UCSD-AML1 (cell line): Measurements from ENCODE around the gene TEKT3.

Experiments
- DNase-seq: peaks from one replicate; lab custom pipeline; 2025; ENCODE audit not compliant: unreplicated experiment; lab: John Stamatoyannopoulos, UW

The TEKT3 gene

GRCh38 chr17:15350777-15351477 is 9.5 kb upstream of the TEKT3 start:
- no peak for DNase-seq

DNA sequence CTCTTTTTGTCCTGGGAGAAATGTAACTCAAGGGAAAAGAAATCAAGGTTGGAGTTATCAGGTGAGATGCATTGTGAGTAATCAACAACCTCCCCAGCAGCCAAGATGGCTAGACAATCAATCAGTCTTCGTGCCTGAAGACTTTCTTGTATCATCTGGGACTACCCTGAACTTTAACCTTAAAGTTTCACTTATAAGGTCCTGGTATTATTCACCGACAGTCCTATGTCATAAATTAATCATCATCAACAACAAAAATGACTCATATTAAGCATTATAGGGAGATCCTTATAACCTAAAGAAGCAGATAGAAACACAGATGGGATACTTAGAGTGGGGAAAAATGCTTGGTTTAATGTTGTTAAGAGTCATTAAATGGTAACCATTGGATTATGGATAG is 7.7 kb upstream of the TEKT3 start:
- DNase-seq, result no peak

GRCh38 chr17:15348021-15348420 is 6.6 kb upstream of the TEKT3 start:
- DNase-seq, result no peak

DNA sequence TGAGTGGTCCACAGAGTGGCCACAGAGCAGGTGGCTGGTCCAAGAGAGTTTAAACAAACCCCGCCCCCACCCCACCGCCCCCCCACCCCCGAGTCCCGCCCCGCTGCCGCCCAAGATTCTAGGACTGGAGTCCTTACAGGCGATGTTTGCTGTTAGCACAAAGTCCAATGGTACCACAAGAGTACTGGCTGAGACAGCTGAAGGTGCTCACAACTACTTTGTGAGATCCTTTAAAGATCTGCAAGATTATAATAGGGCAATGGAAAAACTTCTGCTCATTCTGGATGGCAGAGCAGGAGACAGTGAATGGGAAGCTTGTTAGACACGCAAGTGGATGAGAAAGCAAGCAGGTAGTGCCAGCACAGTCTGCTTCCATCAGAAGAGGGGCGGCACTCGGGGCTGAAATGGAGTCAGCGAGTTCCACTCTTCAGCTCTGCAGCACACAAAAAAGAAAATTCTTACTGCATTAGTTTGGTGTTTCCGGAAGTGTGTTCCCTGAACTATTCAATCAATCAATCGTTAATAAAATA is 4.7 kb upstream of the TEKT3 start:
- DNase-seq, result no peak

DNA sequence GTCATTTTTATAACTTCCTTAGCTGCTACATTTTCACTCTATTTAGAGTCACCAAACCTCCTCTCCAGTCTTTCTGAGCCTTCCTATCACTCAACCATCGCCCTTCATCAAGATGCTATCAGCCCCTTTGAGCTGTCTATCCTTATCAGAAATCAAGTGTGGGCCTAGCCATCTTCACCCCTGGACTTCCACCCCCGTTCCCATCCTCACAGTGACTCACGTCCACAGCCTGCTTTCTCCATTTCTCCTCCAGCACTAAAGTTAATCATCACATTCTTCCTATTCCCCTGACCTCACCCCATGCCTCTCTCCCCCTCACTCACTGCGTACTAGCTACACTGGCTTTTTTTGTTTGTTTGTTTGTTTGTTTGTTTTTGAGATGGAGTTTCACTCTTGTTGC is 2.4 kb upstream of the TEKT3 start:
- DNase-seq, result no peak

GRCh38 chr17:15342460-15342859 is 1.1 kb upstream of the TEKT3 start:
- DNase-seq, result no peak

GRCh38 chr17:15341966-15342365 is 569 bp upstream of the TEKT3 start:
- DNase-seq, result no peak

- DNase-seq, result no peak
Observed at GRCh38 chr17:15340966-15341365, 431 bp downstream of the TEKT3 start.

DNA sequence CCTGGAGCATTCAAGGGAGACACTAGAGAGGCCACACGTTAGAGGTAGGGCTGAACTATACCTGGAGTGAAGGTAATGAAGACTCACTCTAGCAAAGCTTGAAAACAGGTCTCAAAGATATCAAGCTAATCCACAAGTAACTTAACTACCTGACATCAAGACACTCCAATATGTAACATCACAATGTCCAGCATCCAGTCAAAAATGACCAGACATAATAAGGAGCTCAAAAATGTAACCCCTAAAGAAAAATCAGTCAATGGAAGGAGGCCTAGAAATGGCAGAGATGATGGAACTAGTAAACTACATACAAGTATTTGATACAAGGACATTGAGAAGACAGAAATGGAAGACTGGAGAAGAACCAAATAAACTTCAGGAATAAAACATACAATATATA is 6.0 kb downstream of the TEKT3 start:
- DNase-seq, result no peak

GRCh38 chr17:15334266-15334665 is 7.1 kb downstream of the TEKT3 start:
- no peak for DNase-seq

- no peak for DNase-seq
Observed at GRCh38 chr17:15332338-15332737, 9.1 kb downstream of the TEKT3 start.

GRCh38 chr17:15323131-15323530 is 18.3 kb downstream of the TEKT3 start:
- no peak for DNase-seq

DNA sequence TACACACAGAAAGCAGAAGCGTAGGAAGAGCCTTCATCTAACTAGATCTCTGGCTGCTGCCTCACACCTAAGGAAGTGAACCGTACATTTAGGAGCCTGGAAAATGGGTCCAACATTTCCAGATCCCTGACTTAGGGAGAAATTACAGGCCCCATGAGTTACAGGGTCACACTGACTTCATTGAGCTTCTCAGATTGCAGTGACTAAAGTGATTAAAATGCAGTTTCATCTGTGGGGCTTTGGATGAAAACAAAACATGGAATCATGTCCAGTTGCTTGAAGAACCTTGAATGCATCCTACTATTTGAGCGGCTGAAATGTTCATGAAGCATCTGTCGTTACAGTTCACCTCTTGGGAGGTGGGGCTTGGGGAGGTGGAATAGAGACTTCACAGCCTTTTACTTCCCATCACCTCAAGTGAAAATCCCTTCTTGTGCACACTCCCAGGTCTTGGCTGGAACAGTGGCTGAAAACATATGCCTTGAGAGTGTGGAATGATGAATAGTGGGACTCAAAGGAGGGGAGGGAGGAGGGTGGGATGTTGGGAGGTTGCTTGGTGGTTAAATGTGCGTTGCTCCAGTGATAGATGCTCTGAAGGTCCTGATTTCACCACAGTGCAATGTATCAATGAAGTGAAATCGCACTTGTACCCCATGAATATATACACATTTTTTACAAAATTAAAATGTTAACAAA is 19.7 kb downstream of the TEKT3 start:
- no peak for DNase-seq

DNA sequence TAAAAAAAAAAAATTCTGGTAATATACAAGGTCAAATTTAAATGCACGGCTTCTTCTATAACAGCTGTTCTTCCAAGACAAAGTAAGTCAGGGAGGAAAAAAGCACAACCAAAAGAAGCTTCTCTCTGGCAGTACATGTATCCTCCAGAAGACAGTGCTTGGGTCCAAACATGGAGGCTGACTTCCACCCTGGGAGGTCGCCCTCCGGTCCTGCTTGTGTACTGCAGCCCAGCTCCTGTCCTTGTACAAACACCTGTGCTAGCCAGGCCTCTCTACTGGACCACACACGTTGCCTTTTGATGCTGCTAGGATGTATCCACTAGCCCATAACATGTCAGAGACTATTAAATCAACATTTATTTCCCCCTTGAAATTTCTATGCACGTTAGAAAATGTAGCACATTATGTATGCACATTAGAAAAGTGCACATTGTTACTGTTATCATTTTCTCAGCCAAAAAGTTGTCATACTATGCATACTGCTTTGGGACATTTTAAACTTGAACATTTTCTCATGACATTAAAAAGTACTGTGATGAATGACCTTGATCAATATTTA is 21.9 kb downstream of the TEKT3 start:
- no peak for DNase-seq

DNA sequence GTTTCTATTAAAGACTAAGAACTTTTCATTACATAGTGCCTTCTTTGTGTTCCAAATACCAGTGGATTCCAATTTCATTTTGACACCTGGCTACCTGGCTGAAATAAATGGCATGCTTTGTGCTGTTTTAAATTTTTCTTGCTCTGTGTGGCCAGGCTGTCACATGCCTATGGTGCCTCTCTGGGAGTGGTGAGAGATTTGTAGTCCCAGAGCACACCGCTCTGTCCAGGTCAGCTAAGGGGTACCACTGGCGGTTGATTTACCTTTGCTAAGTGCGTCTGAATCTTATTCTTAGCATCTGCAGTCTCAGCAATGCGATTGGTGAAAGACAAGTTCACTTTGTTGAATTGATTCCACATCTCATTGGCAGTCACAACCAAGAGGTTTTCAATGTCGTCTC is 29.4 kb downstream of the TEKT3 start:
- DNase-seq, result no peak

GRCh38 chr17:15309793-15310192 is 31.6 kb downstream of the TEKT3 start:
- no peak for DNase-seq

DNA sequence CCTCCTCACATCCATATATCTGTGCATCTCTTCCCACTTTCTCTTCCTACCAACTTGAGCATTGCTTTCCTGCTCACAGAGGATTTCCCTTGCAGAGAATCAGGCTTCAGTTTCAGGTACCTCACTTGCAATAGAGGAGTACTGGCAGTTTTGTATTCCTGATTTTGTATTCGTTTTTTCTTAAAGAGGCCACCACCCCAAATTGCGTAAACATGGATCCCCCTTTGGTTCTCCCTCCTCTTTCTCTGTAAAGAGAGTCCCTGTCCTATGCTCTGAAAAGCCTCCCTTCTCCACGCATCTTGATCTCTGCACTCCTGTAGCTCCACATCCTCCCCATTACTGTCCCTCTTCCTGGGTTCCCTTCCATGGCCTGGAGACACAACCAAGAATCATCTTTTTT is 32.2 kb downstream of the TEKT3 start:
- no peak for DNase-seq

GRCh38 chr17:15308758-15309157 is 32.6 kb downstream of the TEKT3 start:
- no peak for DNase-seq

DNA sequence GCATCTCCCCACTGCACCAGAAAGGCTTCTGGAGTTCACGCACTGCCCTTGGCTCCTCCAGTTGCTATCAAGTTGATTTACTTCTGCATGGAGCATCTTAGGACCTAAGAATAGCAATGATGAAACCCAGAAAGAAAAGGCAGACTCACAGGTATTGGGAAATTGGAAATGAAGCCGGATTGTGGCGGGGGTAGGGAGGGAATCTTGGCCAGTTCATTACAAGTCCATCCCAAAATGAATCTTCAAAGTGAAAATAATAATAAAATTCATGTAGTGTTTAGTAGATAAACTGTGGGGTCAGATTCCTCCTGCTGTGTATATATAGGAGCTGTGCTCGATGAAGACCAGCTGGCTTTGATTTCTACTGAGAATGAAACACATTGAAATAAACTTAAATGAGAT is 33.7 kb downstream of the TEKT3 start:
- no peak for DNase-seq

DNA sequence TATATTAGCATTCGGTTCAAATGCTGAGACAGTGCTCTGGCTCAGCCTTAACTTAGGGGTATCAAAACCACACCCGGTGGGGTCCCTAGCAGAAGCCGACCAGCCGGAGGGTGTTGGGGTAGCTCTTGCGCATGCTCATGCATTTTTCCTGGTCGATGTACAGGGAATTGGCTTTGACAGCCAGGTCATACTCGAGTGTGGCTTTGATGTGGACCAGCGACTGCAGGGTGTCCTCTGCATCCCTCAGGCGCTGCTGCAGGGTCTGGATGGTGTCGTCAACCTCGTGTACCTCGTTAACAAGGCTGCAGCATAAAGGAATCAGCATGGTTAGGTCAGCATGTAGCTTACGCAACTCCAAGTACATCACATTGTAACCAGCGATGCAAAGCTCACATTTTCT is 37.5 kb downstream of the TEKT3 start:
- no peak for DNase-seq

GRCh38 chr17:15303268-15303667 is 38.1 kb downstream of the TEKT3 start:
- DNase-seq, result no peak

- no peak for DNase-seq
Observed at GRCh38 chr17:15301845-15302244, 39.6 kb downstream of the TEKT3 start.
